Body of pancreas (tissue), 4 donors: ENCODE data around the gene LRFN5. TPM values are rescaled to one million over a fixed set of nuclear protein-coding genes. Genes with fewer than 3 reads are reported as not detected.

ENCODE experiments used
- ATAC-seq: fragments of 150-250 bp; one replicate; pipeline ENCODE4 v1.9.1; 2016
- DNase-seq, 4 donors: peaks; one replicate each; pipeline ENCODE4 v3.0.0-alpha.2; 2019
- H3K27ac ChIP-seq, 4 donors: fragments of 200-600 bp; sonication (generic); 1 replicate in 3 of 4; 2 replicates in 1 of 4; pipeline versions ENCODE4 v1.5.1 to v1.6.1; 2016 to 2019; ENCODE audit warnings: mild to moderate bottlenecking in 1 of 4, mixed read lengths in 1 of 4, moderate library complexity in 1 of 4
- H3K27me3 ChIP-seq, 2 donors: fragments of 200-600 bp; sonication (generic); one replicate each; pipeline ENCODE4 v1.6.0; 2016; ENCODE audit warnings: mild to moderate bottlenecking in 1 of 2
- H3K36me3 ChIP-seq, 2 donors: fragments of 200-600 bp; sonication (generic); replicated peaks in 1 of 2; 2 replicates each; pipeline ENCODE4 v1.5.1; 2016; ENCODE audit warnings: low read depth in 2 of 2; ENCODE audit not compliant: insufficient read depth in 1 of 2
- H3K4me1 ChIP-seq: fragments of 200-600 bp; sonication (generic); one replicate; pipeline ENCODE4 v1.6.0; 2016
- H3K4me3 ChIP-seq, 2 donors: fragments of 200-600 bp; sonication (generic); 1 replicate in 1 of 2; 2 replicates in 1 of 2; pipeline ENCODE4 v1.5.1; 2016 to 2019
- H3K9me3 ChIP-seq, 3 donors: fragments of 200-600 bp; sonication (generic); 1 replicate in 2 of 3; 2 replicates in 1 of 3; pipeline ENCODE4 v1.5.1; 2016
- CTCF ChIP-seq, 7 experiments: fragments of 450-650 bp in 4 of 7; fragments of 200-600 bp in 3 of 7; sonication (generic) in 3 of 7; IDR thresholded peaks; one replicate each; pipeline ENCODE4 v1.5.1; 2016 to 2019; ENCODE audit warnings: antibody characterized with exemption in 7 of 7
- POLR2A ChIP-seq, 3 donors: fragments of 450-650 bp; IDR thresholded peaks; one replicate each; pipeline ENCODE4 v1.6.1; 2016; ENCODE audit warnings: antibody characterized with exemption in 3 of 3, mild to moderate bottlenecking in 2 of 3
- WGBS, 2 donors: methylation state at CpG; one replicate each; pipeline ENCODE4 v1.1.5; 2017; 5-methylcytosine and 5-hydroxymethylcytosine counted together
- intact Hi-C: fragments of 100-400 bp; cut with DNase I; formaldehyde crosslinking; loops from one replicate; pipeline ENCODE4 v1.15.1; 2023
- total RNA-seq, 2 donors: library from RNA; depleted of rRNA; stranded (reverse); fragments of >200 nt; gene quantifications; one replicate each; pipeline ENCODE4 v1.1.0, GENCODE V29; 2016

LRFN5 gene
- total RNA-seq, 2 donors from 2014 or later: 0.52 to 4.9 TPM

- TF ChIP-seq POLR2A (IDR thresholded peaks at IDR 0.05) (no peak), CTCF (IDR thresholded peaks at IDR 0.05) (no peak)
- Histone ChIP-seq H3K4me1 (no peaks in the 10 kb centered on the region), H3K27ac (no peak overlapping the region), H3K4me3 (no peak overlapping the region), H3K27me3 (no peaks in the 10 kb centered on the region), H3K36me3 (no peaks in the 10 kb centered on the region), H3K9me3 (no peaks in the 10 kb centered on the region)
- DNase-seq (no peak), ATAC-seq (no peak)
- WGBS, 2 donors: 67 to 68% methylated on average over 3 of the region's 3 CpGs
- intact Hi-C loops: no loop called here
These were observed 271.6 kb downstream of the LRFN5 start for GRCh38 chr14:41878321-41878720.

- H3K9me3 ChIP-seq: no peaks in the 10 kb centered on the region
- no peak for DNase-seq
- no peak for TF ChIP-seq POLR2A (IDR thresholded peaks at IDR 0.05)
- no peak for TF ChIP-seq CTCF (IDR thresholded peaks at IDR 0.05)
- no peak overlapping the region for H3K27ac ChIP-seq
- ATAC-seq: no peak
- intact Hi-C loops: no loop called here
- H3K36me3 ChIP-seq: no peaks in the 10 kb centered on the region
- H3K27me3 ChIP-seq: no peaks in the 10 kb centered on the region
- H3K4me1 ChIP-seq: no peaks in the 10 kb centered on the region
- 58 to 65% methylated on average over 7 to 8 of the region's 8 CpGs for WGBS, 2 donors
- H3K4me3 ChIP-seq: no peak overlapping the region
These were observed 284.9 kb downstream of the LRFN5 start for GRCh38 chr14:41891624-41892023.

- H3K27me3 ChIP-seq: no peaks in the 10 kb centered on the region
- TF ChIP-seq CTCF (IDR thresholded peaks at IDR 0.05) (no peak), POLR2A (IDR thresholded peaks at IDR 0.05) (no peak)
- no peaks in the 10 kb centered on the region for H3K36me3 ChIP-seq
- H3K9me3 ChIP-seq: no peaks in the 10 kb centered on the region
- no peak overlapping the region for H3K27ac ChIP-seq
- ATAC-seq: no peak
- no peak overlapping the region for H3K4me3 ChIP-seq
- DNase-seq: no peak
- no peaks in the 10 kb centered on the region for H3K4me1 ChIP-seq
- intact Hi-C loops: no loop called here
These were observed 292.7 kb downstream of the LRFN5 start for GRCh38 chr14:41899416-41899815.

- no peak overlapping the region for H3K4me3 ChIP-seq
- no peak for TF ChIP-seq POLR2A (IDR thresholded peaks at IDR 0.05)
- no peak for TF ChIP-seq CTCF (IDR thresholded peaks at IDR 0.05)
- 60 to 84% methylated on average over 4 of the region's 4 CpGs for WGBS, 2 donors
- no peaks in the 10 kb centered on the region for H3K9me3 ChIP-seq
- intact Hi-C loops: no loop called here
- ATAC-seq (no peak), DNase-seq (no peak)
- H3K36me3 ChIP-seq: no peaks in the 10 kb centered on the region
- no peaks in the 10 kb centered on the region for H3K27me3 ChIP-seq
- H3K27ac ChIP-seq: no peak overlapping the region
- no peaks in the 10 kb centered on the region for H3K4me1 ChIP-seq
These were observed 294.0 kb downstream of the LRFN5 start for GRCh38 chr14:41900644-41901043.

- WGBS, 2 donors: 36 to 52% methylated on average over 3 of the region's 3 CpGs
- intact Hi-C loops: no loop called here
These were observed 294.4 kb downstream of the LRFN5 start for GRCh38 chr14:41901089-41901488.

More at GRCh38 chr14:41901089-41901488, 294.4 kb downstream of the LRFN5 start:
- no peaks in the 10 kb centered on the region for H3K27me3 ChIP-seq
- H3K4me3 ChIP-seq: no peak overlapping the region
- no peaks in the 10 kb centered on the region for H3K4me1 ChIP-seq
- H3K9me3 ChIP-seq: no peaks in the 10 kb centered on the region
- H3K36me3 ChIP-seq: no peaks in the 10 kb centered on the region
- no peak for TF ChIP-seq CTCF (IDR thresholded peaks at IDR 0.05)
- no peak for TF ChIP-seq POLR2A (IDR thresholded peaks at IDR 0.05)
- H3K27ac ChIP-seq: no peak overlapping the region
- ATAC-seq (no peak), DNase-seq (no peak)
